ENCODE data around the gene EME2. TPM values are rescaled to one million over a fixed set of nuclear protein-coding genes. Genes with fewer than 3 reads are reported as not detected.

EME2 gene
- polyA plus RNA-seq, 1 experiment = 2.4 TPM

- H3K9me3 ChIP-seq (ENCODE audit: control insufficient read depth, insufficient read depth, low read length) = peaks cover 6% of the 10 kb centered on the region; the same call in 1 of the 2 replicates
- CTCF ChIA-PET = interaction anchor here (0.9 to 1.2 kb wide), 2 partner anchors 8 to 49 kb away, joined by 6 to 9 read pairs; partner anchors contain the start of genes NUBP2 and SPSB3
- no peak for TF ChIP-seq CTCF (IDR thresholded peaks at IDR 0.05; ENCODE audit: low read depth, low read length)
Observed at GRCh38 chr16:1774448-1774780, 1.8 kb downstream of the EME2 start.

GRCh38 chr16:1775006-1775845, 2.6 kb downstream of the EME2 start:
- no peak for DNase-seq (ENCODE audit: low read depth, low spot score)
- no peak for TF ChIP-seq CTCF (IDR thresholded peaks at IDR 0.05; ENCODE audit: low read depth, low read length)
- Histone ChIP-seq H3K27me3 (ENCODE audit: control insufficient read depth, insufficient read depth, low read length) (no peaks in the 10 kb centered on the region), H3K27ac (ENCODE audit: low read depth, low read length) (no peak overlapping the region), H3K4me3 (ENCODE audit: low read depth, low read length) (no peak overlapping the region), H3K9me3 (ENCODE audit: control insufficient read depth, insufficient read depth, low read length) (peaks cover 4% of the 10 kb centered on the region; the same call in 1 of the 2 replicates)
- POLR2A ChIA-PET = interaction anchor here (0.7 to 1.1 kb wide), 2 partner anchors 9 to 190 kb away, joined by 3 read pairs; partner anchors contain the start of gene RPS2
- CTCF ChIA-PET = interaction anchor here (1.2 kb wide), 1 partner anchor 48 kb away, joined by 9 read pairs; no protein-coding TSS in a partner anchor

More at GRCh38 chr16:1774448-1774780, 1.8 kb downstream of the EME2 start:
- Histone ChIP-seq H3K4me3 (ENCODE audit: low read depth, low read length) (peak overlapping the region; percentile 77), H3K27ac (ENCODE audit: low read depth, low read length) (no peak overlapping the region), H3K27me3 (ENCODE audit: control insufficient read depth, insufficient read depth, low read length) (no peaks in the 10 kb centered on the region)
- POLR2A ChIA-PET = interaction anchor here (1.1 to 1.4 kb wide), 2 partner anchors 8 to 190 kb away, joined by 3 to 8 read pairs; partner anchors contain the start of genes NUBP2, RPS2 and SPSB3
- DNase-seq (ENCODE audit: low read depth, low spot score) = no peak

GRCh38 chr16:1775846-1776671, 3.4 kb downstream of the EME2 start:
- TF ChIP-seq CTCF (IDR thresholded peaks at IDR 0.05; ENCODE audit: low read depth, low read length) = no peak
- ChIA-PET POLR2A (interaction anchor here (0.7 kb wide), 1 partner anchor 9 kb away, joined by 3 read pairs; no protein-coding TSS in a partner anchor), CTCF (interaction anchor here (0.7 kb wide), 1 partner anchor 47 kb away, joined by 4 read pairs; no protein-coding TSS in a partner anchor)
- Histone ChIP-seq H3K27ac (ENCODE audit: low read depth, low read length) (no peak overlapping the region), H3K4me3 (ENCODE audit: low read depth, low read length) (no peak overlapping the region), H3K27me3 (ENCODE audit: control insufficient read depth, insufficient read depth, low read length) (no peaks in the 10 kb centered on the region), H3K9me3 (ENCODE audit: control insufficient read depth, insufficient read depth, low read length) (no peaks in the 10 kb centered on the region; the same call in 1 of the 2 replicates)
- DNase-seq (ENCODE audit: low read depth, low spot score) = no peak

GRCh38 chr16:1776672-1776955, 4.0 kb downstream of the EME2 start:
- Histone ChIP-seq H3K4me3 (ENCODE audit: low read depth, low read length) (no peak overlapping the region), H3K9me3 (ENCODE audit: control insufficient read depth, insufficient read depth, low read length) (no peaks in the 10 kb centered on the region; the same call in 1 of the 2 replicates), H3K27ac (ENCODE audit: low read depth, low read length) (no peak overlapping the region), H3K27me3 (ENCODE audit: control insufficient read depth, insufficient read depth, low read length) (no peaks in the 10 kb centered on the region)
- CTCF ChIA-PET = interaction anchor here (0.7 kb wide), 1 partner anchor 47 kb away, joined by 4 read pairs; no protein-coding TSS in a partner anchor
- TF ChIP-seq CTCF (IDR thresholded peaks at IDR 0.05; ENCODE audit: low read depth, low read length) = no peak
- DNase-seq (ENCODE audit: low read depth, low spot score) = no peak
- POLR2A ChIA-PET = no interaction called here
